Breast epithelium (tissue), 4 donors: ENCODE measurements around the gene C19orf73. TPM values are rescaled to one million over a fixed set of nuclear protein-coding genes. Genes with fewer than 3 reads are reported as not detected.

Experiments used
- DNase-seq, 2 donors: peaks; one replicate each; pipeline ENCODE4 v3.0.0-alpha.2; 2019; ENCODE audit warnings: low spot score in 2 of 2
- H3K27ac ChIP-seq, 2 donors: fragments of 200-600 bp; sonication (generic) in 1 of 2; one replicate each; pipeline ENCODE4 v1.5.1; 2016 to 2019; ENCODE audit warnings: mild to moderate bottlenecking in 1 of 2
- H3K27me3 ChIP-seq, 2 donors: fragments of 200-600 bp; sonication (generic) in 1 of 2; one replicate each; pipeline versions ENCODE4 v1.5.1 to v1.6.0; 2017 to 2019; ENCODE audit warnings: control low read depth in 1 of 2, mild to moderate bottlenecking in 1 of 2
- H3K36me3 ChIP-seq: fragments of 200-600 bp; one replicate; pipeline ENCODE4 v1.5.1; 2019
- H3K4me1 ChIP-seq, 2 donors: fragments of 200-600 bp; sonication (generic); one replicate each; pipeline ENCODE4 v1.5.1; 2016 to 2019; ENCODE audit warnings: control low read depth in 1 of 2
- H3K4me3 ChIP-seq, 3 donors: fragments of 200-600 bp; sonication (generic); 1 replicate in 2 of 3; 2 replicates in 1 of 3; pipeline ENCODE4 v1.5.1; 2016 to 2019; ENCODE audit warnings: mild to moderate bottlenecking in 3 of 3, moderate library complexity in 2 of 3
- H3K9me3 ChIP-seq, 2 donors: fragments of 200-600 bp; sonication (generic) in 1 of 2; one replicate each; pipeline ENCODE4 v1.5.1; 2016 to 2019; ENCODE audit warnings: control low read depth in 1 of 2
- CTCF ChIP-seq, 3 donors: fragments of 450-650 bp; IDR thresholded peaks; one replicate each; pipeline ENCODE4 v1.5.1; 2016 to 2017; ENCODE audit warnings: antibody characterized with exemption in 3 of 3, mild to moderate bottlenecking in 3 of 3, moderate library complexity in 3 of 3
- POLR2A ChIP-seq: fragments of 450-650 bp; IDR thresholded peaks from one replicate; pipeline ENCODE4 v1.6.1; 2016; ENCODE audit warnings: antibody characterized with exemption, mild to moderate bottlenecking, moderate library complexity
- POLR2AphosphoS5 ChIP-seq, 3 donors: sonication (generic); formaldehyde crosslinking; IDR thresholded peaks; one replicate each; pipeline ENCODE4 v1.6.1; 2017; ENCODE audit warnings: antibody characterized with exemption in 3 of 3
- intact Hi-C: fragments of 100-400 bp; cut with DNase I; formaldehyde crosslinking; loops from one replicate; pipeline ENCODE4 v1.15.1; 2023; ENCODE audit warnings: low total_unique reads
- total RNA-seq, 3 donors: library from RNA; depleted of rRNA; stranded (reverse); fragments of >200 nt; gene quantifications; one replicate each; pipeline ENCODE4 v1.1.0, GENCODE V29; 2016

The C19orf73 gene
- total RNA-seq, 3 donors from 2014 or later = 3.8 to 5.7 (median 4.6) TPM

GRCh38 chr19:49120868-49121267 is 1.9 kb upstream of the C19orf73 start:
- no peak for DNase-seq
- no peaks in the 10 kb centered on the region for H3K27me3 ChIP-seq
- no peaks in the 10 kb centered on the region for H3K9me3 ChIP-seq
- no peaks in the 10 kb centered on the region for H3K36me3 ChIP-seq
- no peak overlapping the region for H3K27ac ChIP-seq
- TF ChIP-seq CTCF (IDR thresholded peaks at IDR 0.05) (no peak), POLR2AphosphoS5 (IDR thresholded peaks at IDR 0.05) (no peak), POLR2A (no peak)
- H3K4me1 ChIP-seq = peaks cover 0 to 12% of the 10 kb centered on the region in 2 donors
- intact Hi-C loops = no loop called here
- H3K4me3 ChIP-seq = no peak overlapping the region

- no peak for DNase-seq
- Histone ChIP-seq H3K4me3 (peak overlapping the region in 2 of 3 donors; percentile 65 to 73), H3K27me3 (no peaks in the 10 kb centered on the region), H3K27ac (no peak overlapping the region), H3K36me3 (no peaks in the 10 kb centered on the region), H3K9me3 (no peaks in the 10 kb centered on the region), H3K4me1 (peaks cover 0 to 12% of the 10 kb centered on the region in 2 donors)
- no peak for TF ChIP-seq CTCF (IDR thresholded peaks at IDR 0.05)
- TF ChIP-seq POLR2AphosphoS5 (IDR thresholded peaks at IDR 0.05) = no peak
- TF ChIP-seq POLR2A = no peak
- intact Hi-C loops = no loop called here
Observed at GRCh38 chr19:49120325-49120683, 1.4 kb upstream of the C19orf73 start.

GRCh38 chr19:49119411-49120324 is 725 bp upstream of the C19orf73 start, which contains the start of gene PPFIA3:
TSS of gene PPFIA3 (plus strand) at chr19:49119544. CDS start at chr19:49127874, 8,330 bp downstream.
- no peaks in the 10 kb centered on the region for H3K27me3 ChIP-seq
- H3K9me3 ChIP-seq = no peaks in the 10 kb centered on the region
- H3K4me3 ChIP-seq = peak within 1 kb of the TSS; percentile 52 to 73 (median 65)
- intact Hi-C loops = loop anchor here (5.0 kb wide), 1 partner anchor 1422 kb away; no protein-coding TSS in a partner anchor
- TF ChIP-seq POLR2AphosphoS5 (IDR thresholded peaks at IDR 0.05) (peak in 1 of 3 donors; percentile 21), CTCF (IDR thresholded peaks at IDR 0.05) (no peak), POLR2A (no peak)
- H3K4me1 ChIP-seq = peaks cover 0 to 12% of the 10 kb centered on the region in 2 donors
- no peaks in the 10 kb centered on the region for H3K36me3 ChIP-seq
- H3K27ac ChIP-seq = peak within 1 kb of the TSS; percentile 97 to 98
- DNase-seq = peak in 1 of 2 donors; percentile 72

DNA sequence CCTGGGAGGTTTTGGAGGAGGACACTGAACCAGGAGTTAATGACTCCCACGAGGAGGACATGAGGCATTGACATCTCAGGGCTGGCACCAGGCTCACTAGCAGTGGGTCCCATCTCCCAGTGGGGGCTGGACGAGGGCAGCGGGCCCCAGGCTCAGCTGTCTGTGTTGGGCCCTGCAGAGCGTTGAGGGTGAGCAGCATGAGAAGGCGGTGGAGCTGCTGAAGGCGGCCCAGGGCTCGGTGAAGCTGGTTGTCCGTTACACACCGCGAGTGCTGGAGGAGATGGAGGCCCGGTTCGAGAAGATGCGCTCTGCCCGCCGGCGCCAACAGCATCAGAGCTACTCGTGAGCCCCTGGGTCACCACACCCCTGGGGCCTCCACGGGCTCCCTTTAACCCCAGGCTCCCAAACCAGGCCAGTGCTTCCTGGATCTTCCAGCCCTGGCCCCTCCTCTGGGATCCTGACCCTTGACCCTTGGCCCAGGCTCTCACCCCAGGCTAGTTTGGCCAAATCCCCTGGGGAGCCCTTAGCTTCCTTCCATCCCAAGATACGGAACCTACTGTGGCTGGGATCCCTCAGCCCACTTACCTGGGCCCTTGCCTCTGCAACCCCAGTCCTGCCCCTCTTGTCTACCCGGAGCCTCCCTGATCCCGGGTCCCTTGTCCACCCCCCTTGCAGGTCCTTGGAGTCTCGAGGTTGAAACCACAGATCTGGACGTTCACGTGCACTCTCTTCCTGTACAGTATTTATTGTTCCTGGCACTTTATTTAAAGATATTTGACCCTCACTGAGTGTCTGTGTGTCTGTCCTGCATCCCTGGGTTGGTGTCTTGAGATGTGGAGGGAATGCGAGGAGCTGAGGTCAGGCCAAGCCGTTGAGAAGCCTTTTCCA is 1.0 kb downstream of the C19orf73 start:
- peaks cover 0 to 15% of the 10 kb centered on the region in 2 donors for H3K4me1 ChIP-seq
- intact Hi-C loops = loop anchor here (5.0 kb wide), 1 partner anchor 1421 kb away; no protein-coding TSS in a partner anchor
- DNase-seq = no peak

More for the DNA sequence above, 1.0 kb downstream of the C19orf73 start:
- H3K36me3 ChIP-seq = no peaks in the 10 kb centered on the region
- H3K27ac ChIP-seq = peak overlapping the region; percentile 97 to 98
- H3K27me3 ChIP-seq = no peaks in the 10 kb centered on the region
- H3K9me3 ChIP-seq = no peaks in the 10 kb centered on the region
- TF ChIP-seq POLR2A (no peak), CTCF (IDR thresholded peaks at IDR 0.05) (no peak), POLR2AphosphoS5 (IDR thresholded peaks at IDR 0.05) (no peak)
- H3K4me3 ChIP-seq = peak overlapping the region; percentile 52 to 73 (median 65)
